Measurements from ENCODE around the gene BRI3BP.
A peak's percentile ranks its signal among the peaks of the same experiment; 100 is the strongest.

The BRI3BP gene, protein sequence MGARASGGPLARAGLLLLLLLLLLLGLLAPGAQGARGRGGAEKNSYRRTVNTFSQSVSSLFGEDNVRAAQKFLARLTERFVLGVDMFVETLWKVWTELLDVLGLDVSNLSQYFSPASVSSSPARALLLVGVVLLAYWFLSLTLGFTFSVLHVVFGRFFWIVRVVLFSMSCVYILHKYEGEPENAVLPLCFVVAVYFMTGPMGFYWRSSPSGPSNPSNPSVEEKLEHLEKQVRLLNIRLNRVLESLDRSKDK

DNA sequence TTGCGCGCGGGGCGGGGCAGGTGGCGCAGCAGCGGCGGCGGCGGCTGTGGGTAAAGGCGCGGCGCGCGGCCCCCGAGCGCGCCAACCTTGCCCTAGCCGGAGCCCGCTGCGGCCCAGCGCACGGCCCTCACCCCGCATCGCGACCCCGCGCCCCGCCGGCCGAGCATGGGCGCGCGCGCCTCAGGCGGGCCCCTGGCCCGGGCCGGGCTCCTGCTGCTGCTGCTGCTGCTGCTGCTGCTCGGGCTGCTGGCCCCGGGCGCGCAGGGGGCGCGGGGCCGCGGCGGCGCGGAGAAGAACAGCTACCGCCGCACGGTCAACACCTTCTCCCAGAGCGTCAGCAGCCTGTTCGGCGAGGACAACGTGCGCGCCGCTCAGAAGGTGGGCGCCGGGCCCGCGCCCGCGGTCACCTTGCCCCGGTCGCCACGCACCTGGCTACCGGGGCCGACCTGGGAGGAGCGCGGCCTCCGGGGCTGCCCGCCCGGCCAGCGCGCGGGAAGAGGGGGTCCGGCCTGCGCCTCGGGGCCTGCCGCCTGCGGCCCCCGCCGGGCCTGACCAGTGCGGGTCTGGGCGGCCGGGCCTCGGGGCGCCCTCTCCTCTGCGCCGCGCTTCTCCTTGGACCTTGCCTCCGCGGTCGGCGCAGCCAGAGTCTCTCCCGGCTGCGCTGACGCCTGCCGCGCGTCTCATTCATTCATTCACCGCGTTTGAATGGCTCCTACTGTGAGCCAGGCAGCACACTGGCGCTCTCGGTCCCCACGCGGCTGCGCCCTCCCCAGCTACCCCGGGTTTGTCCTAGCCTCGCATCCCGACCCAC, at the start of gene BRI3BP:
TSS of gene BRI3BP (plus strand) at position 20 of the 811 bp plus-strand sequence. CDS start at position 166, 146 bp downstream.
- DNase-seq (ENCODE audit: low read depth in 1 of 2, low spot score in 1 of 2): peak; percentile 6 to 55

DNA sequence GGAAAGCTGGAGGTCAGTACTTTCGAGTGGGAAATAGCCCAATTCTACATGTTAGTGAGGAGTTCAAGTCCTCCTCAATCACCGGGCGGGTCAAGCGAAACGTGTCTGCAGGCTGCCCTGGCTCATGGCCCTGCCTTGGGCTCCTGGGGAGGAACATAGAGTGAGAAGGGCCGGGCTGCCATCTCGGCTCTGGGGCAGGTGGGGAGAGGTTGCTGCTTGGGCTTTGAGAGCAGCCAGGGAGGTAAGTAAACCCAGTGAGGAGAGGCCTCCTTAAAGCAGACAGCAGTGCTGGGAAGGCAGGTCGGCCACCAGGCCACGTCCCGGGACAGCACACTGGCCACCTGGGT, 47.0 kb upstream of the BRI3BP start:
- no peak for DNase-seq (ENCODE audit: low read depth in 1 of 2, low spot score in 1 of 2)

DNA sequence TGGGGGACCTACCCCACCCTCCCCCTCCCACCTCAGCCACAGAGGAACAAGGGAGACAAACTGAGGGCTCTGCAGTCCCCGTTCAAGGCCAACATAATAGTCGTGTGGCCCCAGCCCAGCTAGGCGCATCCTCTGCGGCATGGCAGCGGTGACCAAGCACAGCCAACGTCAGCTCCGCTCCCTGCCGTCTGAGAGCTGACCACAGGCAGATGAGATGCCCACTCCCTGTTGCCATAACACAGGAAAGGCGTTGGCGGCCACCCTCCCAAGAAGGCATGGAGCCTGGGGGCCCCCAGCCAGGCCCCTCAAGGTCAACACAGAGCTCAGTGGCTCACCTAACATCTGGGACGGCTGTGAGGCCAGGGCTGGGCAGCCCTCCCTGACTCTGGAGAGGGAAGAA, 46.4 kb upstream of the BRI3BP start:
- no peak for DNase-seq (ENCODE audit: low read depth in 1 of 2, low spot score in 1 of 2)

GRCh38 chr12:124947561-124948398, 45.7 kb upstream of the BRI3BP start:
- no peak for DNase-seq (ENCODE audit: low read depth in 1 of 2, low spot score in 1 of 2)

DNA sequence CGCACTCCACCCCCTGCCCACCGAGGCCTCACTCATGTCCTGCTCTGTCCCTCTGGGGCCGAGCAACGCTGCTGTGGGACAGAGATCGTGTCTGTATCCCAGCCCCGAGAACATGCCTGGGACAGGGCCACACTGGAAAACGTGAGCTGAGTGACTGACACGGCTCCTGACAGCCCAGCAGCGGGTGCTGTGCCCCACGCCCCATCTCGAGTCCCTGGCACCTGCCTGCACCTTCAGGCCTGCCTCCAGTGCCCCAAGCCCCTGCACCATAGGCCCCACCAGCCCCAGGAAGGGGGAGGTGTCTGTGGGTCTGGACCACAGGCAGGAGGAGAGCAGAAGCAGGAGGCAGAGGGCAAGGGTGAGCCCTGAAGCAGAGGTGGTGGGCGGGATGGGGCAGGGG, 44.4 kb upstream of the BRI3BP start:
- DNase-seq (ENCODE audit: low read depth in 1 of 2, low spot score in 1 of 2): no peak

- DNase-seq (ENCODE audit: low read depth in 1 of 2, low spot score in 1 of 2): no peak
Observed at GRCh38 chr12:124949779-124950728, 43.4 kb upstream of the BRI3BP start.

- DNase-seq (ENCODE audit: low read depth in 1 of 2, low spot score in 1 of 2): no peak
Observed at GRCh38 chr12:124952295-124952694, 41.1 kb upstream of the BRI3BP start.

- no peak for DNase-seq (ENCODE audit: low read depth in 1 of 2, low spot score in 1 of 2)
Observed at GRCh38 chr12:124952801-124953200, 40.6 kb upstream of the BRI3BP start.

GRCh38 chr12:124953689-124954405, 39.6 kb upstream of the BRI3BP start:
- DNase-seq (ENCODE audit: low read depth in 1 of 2, low spot score in 1 of 2): no peak

DNA sequence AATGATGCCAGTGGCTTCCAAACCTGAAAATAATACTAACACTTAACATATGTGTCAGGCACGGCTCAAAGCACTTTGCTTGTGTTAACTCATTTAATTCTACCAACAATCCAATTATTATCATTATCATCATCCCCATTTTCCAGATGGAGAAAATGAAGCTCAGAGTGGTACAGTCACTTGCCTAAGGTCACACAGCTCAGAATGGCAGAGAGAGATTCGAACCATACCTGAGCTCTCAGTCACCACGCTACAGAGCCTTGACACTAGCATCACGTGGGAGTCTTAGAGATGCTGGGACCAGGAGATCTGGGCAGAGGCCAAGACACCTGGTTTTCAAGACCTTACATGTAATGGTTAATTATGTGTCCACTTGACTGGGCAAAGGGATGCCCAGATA, 38.7 kb upstream of the BRI3BP start:
- DNase-seq (ENCODE audit: low read depth in 1 of 2, low spot score in 1 of 2): no peak

GRCh38 chr12:124956571-124956970, 36.9 kb upstream of the BRI3BP start:
- no peak for DNase-seq (ENCODE audit: low read depth in 1 of 2, low spot score in 1 of 2)

GRCh38 chr12:124961055-124961454, 32.4 kb upstream of the BRI3BP start:
- DNase-seq (ENCODE audit: low read depth in 1 of 2, low spot score in 1 of 2): no peak

DNA sequence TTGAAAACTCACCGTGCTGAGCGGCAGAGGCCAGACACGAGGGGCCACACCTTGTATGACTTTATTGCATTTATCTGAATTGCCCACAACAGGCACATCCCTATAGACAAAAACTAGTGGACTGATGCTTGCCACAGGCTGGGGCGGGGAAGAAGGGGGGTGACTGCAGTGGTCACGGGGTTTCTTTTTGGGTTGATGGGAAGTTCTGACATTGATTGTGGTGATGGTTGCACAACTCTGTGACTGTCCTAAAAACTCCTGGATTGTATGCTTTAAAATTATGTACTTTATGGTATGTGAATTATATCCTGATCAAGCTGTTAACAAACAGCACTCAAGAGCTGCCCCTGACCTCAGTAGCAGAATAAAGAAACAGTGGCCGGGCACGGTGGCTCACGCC, 30.2 kb upstream of the BRI3BP start:
- DNase-seq (ENCODE audit: low read depth in 1 of 2, low spot score in 1 of 2): no peak

GRCh38 chr12:124964251-124964650, 29.2 kb upstream of the BRI3BP start:
- no peak for DNase-seq (ENCODE audit: low read depth in 1 of 2, low spot score in 1 of 2)

GRCh38 chr12:124964836-124965462, 28.5 kb upstream of the BRI3BP start:
- DNase-seq (ENCODE audit: low read depth in 1 of 2, low spot score in 1 of 2): no peak

GRCh38 chr12:124967016-124967739, 26.3 kb upstream of the BRI3BP start:
- no peak for DNase-seq (ENCODE audit: low read depth in 1 of 2, low spot score in 1 of 2)

DNA sequence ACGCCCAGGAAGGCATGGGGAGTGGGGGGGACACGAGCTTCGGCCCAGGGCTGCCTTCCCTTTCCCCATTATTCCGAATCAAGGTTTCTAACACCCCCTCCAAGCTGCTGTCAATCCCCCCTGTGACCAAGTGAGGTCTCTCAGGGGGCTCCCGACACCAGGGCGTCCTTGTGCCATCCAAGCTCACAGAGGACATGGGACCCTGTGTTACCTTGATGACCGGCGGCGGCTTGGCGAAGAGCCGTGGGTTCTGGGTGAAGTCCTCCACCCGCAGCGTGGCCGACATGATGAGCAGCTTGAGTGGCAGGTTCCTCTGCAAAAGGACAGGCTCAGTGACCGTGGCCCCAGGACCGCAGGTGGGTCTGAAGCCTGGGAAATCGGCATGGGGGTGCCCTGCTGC, 24.8 kb upstream of the BRI3BP start:
- no peak for DNase-seq (ENCODE audit: low read depth in 1 of 2, low spot score in 1 of 2)

- no peak for DNase-seq (ENCODE audit: low read depth in 1 of 2, low spot score in 1 of 2)
Observed at GRCh38 chr12:124970647-124971402, 22.6 kb upstream of the BRI3BP start.
